Fibroblast of lung (primary cell): Measurements from ENCODE around the gene ADAMTS17. TPM values are rescaled to one million over a fixed set of nuclear protein-coding genes. Genes with fewer than 3 reads are reported as not detected.

Experiments
- DNase-seq, 2 donors: peaks; one replicate each; pipeline versions ENCODE4 v3.0.0 to v3.0.0-alpha.2; 2010; ENCODE audit warnings: low read depth in 2 of 2
- H2AFZ ChIP-seq: 2 replicates; pipeline ENCODE4 v1.5.1; 2012; ENCODE audit warnings: low read length, control low read depth, inconsistent platforms
- H3K27ac ChIP-seq: 2 replicates; pipeline ENCODE4 v1.5.1; 2011; ENCODE audit warnings: low read length, control low read depth; ENCODE audit not compliant: insufficient read depth
- H3K27me3 ChIP-seq: 2 replicates; pipeline ENCODE4 v1.5.1; 2011; ENCODE audit warnings: mild to moderate bottlenecking, low read length; ENCODE audit not compliant: control insufficient read depth, insufficient read depth
- H3K36me3 ChIP-seq: 2 replicates; pipeline ENCODE4 v1.5.1; 2011; ENCODE audit warnings: low read length; ENCODE audit not compliant: control insufficient read depth, insufficient read depth
- H3K4me1 ChIP-seq: 2 replicates; pipeline ENCODE4 v1.5.1; 2011; ENCODE audit warnings: low read length; ENCODE audit not compliant: control insufficient read depth, insufficient read depth; ENCODE audit errors: extremely low read depth
- H3K4me2 ChIP-seq: 2 replicates; pipeline ENCODE4 v1.5.1; 2011; ENCODE audit warnings: low read length, control low read depth; ENCODE audit not compliant: insufficient read depth; ENCODE audit errors: extremely low read depth
- H3K4me3 ChIP-seq, 4 experiments: fragments of 200-600 bp in 1 of 4; sonication (generic) in 1 of 4; replicated peaks in 1 of 4; 2 replicates each; pipeline ENCODE4 v1.5.1; 2011 to 2016; ENCODE audit warnings: low read length in 4 of 4, low read depth in 3 of 4, mild to moderate bottlenecking in 3 of 4, control low read depth in 2 of 4, inconsistent platforms in 1 of 4, mixed read lengths in 1 of 4; ENCODE audit not compliant: insufficient read depth in 1 of 4; ENCODE audit errors: control extremely low read depth in 1 of 4
- H3K79me2 ChIP-seq: 2 replicates; pipeline ENCODE4 v1.5.1; 2012; ENCODE audit warnings: mild to moderate bottlenecking, low read length, inconsistent platforms; ENCODE audit not compliant: control insufficient read depth, insufficient read depth
- H3K9ac ChIP-seq: 2 replicates; pipeline ENCODE4 v1.5.1; 2011; ENCODE audit warnings: mild to moderate bottlenecking, low read length, control low read depth; ENCODE audit not compliant: insufficient read depth
- H3K9me3 ChIP-seq: 2 replicates; pipeline ENCODE4 v1.5.1; 2012; ENCODE audit warnings: low read depth, low read length; ENCODE audit not compliant: control insufficient read depth, insufficient read depth
- H4K20me1 ChIP-seq: 2 replicates; pipeline ENCODE4 v1.5.1; 2011; ENCODE audit warnings: low read length; ENCODE audit not compliant: control insufficient read depth, insufficient read depth; ENCODE audit errors: extremely low read depth
- EZH2 ChIP-seq: IDR thresholded peaks from 2 replicates; pipeline ENCODE4 v1.5.1; 2012; ENCODE audit warnings: low read length, control low read depth, mild to moderate bottlenecking; ENCODE audit errors: missing control alignments
- polyA plus RNA-seq, 2 donors: library from polyadenylated mRNA; depleted of rRNA in 1 of 2; stranded (reverse) in 1 of 2; unstranded in 1 of 2; fragments of >200 nt; gene quantifications; 2 replicates each; pipeline ENCODE4 v1.2.1, GENCODE V29; 2011 to 2012; ENCODE audit warnings: missing spikeins in 1 of 2
- total RNA-seq: library from RNA; depleted of rRNA; stranded (reverse); fragments of >200 nt; gene quantifications from 2 replicates; pipeline ENCODE4 v1.2.1, GENCODE V29; 2014
- TF ChIP-seq, protein P1 (sequence below), 2 donors: IDR thresholded peaks in 1 of 2; conservative IDR thresholded peaks in 1 of 2; 1 replicate in 1 of 2; 2 replicates in 1 of 2; pipeline ENCODE4 v1.5.1; 2011 to 2012; ENCODE audit warnings: low read length in 2 of 2, control low read depth in 1 of 2, inconsistent platforms in 1 of 2, low read depth in 1 of 2, mild to moderate bottlenecking in 1 of 2

ADAMTS17 gene
- total and polyA plus RNA-seq, 2 donors (not counting 1 experiment from before 2014, with no cell fraction given): 0.09 to 0.17 TPM

DNA sequence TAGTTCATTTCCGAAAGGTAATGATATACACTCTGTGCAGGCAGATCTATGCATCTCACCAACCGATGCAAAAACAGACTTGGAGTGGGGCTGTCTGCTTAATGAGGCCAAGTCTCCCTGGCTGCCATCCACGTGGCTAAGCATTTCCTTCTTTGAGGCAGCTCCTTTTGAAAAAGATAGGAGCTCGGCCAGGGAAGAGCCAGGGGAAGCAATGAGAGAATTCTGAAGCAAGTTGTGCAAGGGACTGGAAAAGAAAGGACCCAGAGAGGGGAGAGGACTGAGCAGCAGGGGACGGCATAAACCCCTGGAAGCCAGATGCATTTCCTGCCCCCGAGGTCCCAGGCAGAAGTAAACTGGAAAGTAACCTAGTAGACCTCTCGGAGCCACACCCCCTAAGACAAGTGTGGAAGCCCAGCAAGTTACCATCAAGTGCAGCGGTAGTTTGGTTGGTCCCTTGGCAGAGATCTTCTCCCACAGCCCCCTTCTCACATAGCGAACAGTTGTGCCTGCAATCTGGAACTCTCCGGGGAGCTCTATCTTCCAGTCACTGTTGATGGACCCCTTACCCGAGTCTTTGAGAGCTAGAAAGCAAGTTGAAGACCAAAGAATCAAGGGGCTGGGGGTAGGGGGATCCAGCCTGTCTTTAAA, 288.2 kb downstream of the ADAMTS17 start:
- Histone ChIP-seq H2AFZ (no peak overlapping the region), H3K4me3 (no peak overlapping the region), H3K9me3 (no peaks in the 10 kb centered on the region), H3K27me3 (no peaks in the 10 kb centered on the region), H3K27ac (no peak overlapping the region), H3K36me3 (no peaks in the 10 kb centered on the region), H3K79me2 (no peaks in the 10 kb centered on the region), H3K9ac (no peak overlapping the region), H4K20me1 (no peaks in the 10 kb centered on the region), H3K4me2 (no peak overlapping the region), H3K4me1 (no peaks in the 10 kb centered on the region)
- TF ChIP-seq, protein P1, sequence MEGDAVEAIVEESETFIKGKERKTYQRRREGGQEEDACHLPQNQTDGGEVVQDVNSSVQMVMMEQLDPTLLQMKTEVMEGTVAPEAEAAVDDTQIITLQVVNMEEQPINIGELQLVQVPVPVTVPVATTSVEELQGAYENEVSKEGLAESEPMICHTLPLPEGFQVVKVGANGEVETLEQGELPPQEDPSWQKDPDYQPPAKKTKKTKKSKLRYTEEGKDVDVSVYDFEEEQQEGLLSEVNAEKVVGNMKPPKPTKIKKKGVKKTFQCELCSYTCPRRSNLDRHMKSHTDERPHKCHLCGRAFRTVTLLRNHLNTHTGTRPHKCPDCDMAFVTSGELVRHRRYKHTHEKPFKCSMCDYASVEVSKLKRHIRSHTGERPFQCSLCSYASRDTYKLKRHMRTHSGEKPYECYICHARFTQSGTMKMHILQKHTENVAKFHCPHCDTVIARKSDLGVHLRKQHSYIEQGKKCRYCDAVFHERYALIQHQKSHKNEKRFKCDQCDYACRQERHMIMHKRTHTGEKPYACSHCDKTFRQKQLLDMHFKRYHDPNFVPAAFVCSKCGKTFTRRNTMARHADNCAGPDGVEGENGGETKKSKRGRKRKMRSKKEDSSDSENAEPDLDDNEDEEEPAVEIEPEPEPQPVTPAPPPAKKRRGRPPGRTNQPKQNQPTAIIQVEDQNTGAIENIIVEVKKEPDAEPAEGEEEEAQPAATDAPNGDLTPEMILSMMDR (conservative IDR thresholded peaks at IDR 0.05 in 1 of 2, IDR thresholded peaks at IDR 0.05 in 1 of 2; ENCODE audit: low read depth in 1 of 2, low read length in 2 of 2): no peak
- TF ChIP-seq EZH2: no peak
- peak in 1 of 2 donors; percentile 49 for DNase-seq

DNA sequence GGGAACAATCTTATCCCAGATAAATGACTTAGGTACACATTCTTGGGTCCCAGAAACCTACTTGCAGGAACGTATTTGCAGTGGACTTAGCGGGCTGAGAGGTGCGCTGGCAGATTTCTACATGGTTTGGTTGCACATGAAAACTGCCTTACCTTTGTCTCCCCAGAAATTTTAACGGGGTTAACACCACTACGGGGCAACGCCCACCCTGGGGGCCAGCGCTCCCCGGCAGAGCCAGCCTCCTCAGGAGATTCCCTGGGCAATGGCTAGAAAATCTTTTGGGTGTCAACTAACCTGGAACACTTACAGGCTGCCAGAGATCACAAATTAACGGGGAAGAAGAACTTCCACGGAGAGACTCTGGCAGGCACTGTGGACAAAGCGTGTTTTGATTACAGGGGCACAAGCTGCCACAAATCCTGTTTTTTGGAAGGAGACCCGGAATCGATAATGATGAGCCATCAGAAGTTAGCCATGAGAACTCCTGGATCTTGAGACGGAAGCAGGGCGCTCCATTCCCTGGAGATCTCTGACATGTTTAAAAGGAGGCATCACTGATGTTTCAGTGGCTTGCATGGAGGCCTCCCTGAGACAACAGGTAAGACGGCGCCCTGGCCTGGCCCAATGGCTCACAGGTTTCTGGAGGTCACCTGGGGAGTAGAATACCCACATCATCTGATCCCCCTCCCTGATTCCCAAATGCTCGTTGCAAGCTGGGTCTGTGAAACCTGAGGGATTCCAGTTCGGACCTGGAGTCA, 288.9 kb downstream of the ADAMTS17 start:
- Histone ChIP-seq H2AFZ (no peak overlapping the region), H3K4me2 (no peak overlapping the region), H4K20me1 (no peaks in the 10 kb centered on the region), H3K4me3 (no peak overlapping the region), H3K9ac (no peak overlapping the region), H3K36me3 (no peaks in the 10 kb centered on the region), H3K27ac (no peak overlapping the region), H3K79me2 (no peaks in the 10 kb centered on the region), H3K4me1 (no peaks in the 10 kb centered on the region), H3K27me3 (no peaks in the 10 kb centered on the region), H3K9me3 (no peaks in the 10 kb centered on the region)
- no peak for DNase-seq
- TF ChIP-seq, protein P1 (conservative IDR thresholded peaks at IDR 0.05 in 1 of 2, IDR thresholded peaks at IDR 0.05 in 1 of 2; ENCODE audit: low read depth in 1 of 2, low read length in 2 of 2): no peak
- no peak for TF ChIP-seq EZH2

DNA sequence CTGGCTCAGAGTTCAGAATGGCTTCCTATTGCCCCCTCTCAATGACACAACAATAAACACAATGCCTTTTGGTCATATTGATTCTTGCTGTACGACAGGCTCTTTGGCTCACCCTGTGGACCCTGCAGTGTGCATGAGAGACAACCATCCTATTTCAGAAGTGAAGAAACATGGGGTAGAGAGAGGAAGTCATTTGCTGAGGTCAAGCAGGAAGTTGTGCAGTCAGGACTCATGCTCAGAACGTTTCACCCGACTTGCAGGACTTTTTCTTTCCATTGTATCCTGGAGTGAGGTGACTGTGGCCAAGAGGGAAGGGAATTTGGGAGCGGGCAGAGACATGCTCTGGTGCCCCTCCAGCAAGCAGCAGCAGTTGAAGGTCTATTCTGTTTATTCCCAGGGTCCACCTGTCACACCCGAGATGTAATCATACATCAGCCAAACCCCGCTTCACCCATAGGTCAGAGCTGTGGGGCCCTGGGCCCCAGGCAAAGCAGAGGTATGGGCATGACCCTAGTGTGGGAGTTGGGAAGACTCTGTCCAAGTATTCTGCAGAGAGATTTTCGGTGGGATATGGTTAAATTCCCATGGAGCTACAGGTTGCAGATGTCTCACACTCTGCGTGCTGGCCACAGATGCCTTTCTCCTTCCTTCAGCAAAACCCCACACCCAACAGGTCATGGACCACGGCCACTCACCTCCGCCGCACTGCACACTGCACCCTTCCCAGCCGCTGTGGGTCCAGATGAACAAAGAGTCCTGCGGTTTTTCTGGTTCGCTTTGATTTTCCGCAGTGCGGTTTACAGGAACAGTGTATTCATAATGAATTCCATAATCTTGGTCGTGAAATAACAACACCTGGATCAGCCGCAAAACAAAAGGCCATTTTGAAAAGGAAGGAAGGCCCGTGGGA, 290.6 kb downstream of the ADAMTS17 start:
- no peaks in the 10 kb centered on the region for H3K9me3 ChIP-seq
- H4K20me1 ChIP-seq: no peaks in the 10 kb centered on the region
- no peak overlapping the region for H3K27ac ChIP-seq
- H3K4me3 ChIP-seq: no peak overlapping the region
- H3K9ac ChIP-seq: no peak overlapping the region
- DNase-seq: no peak
- H3K4me2 ChIP-seq: no peak overlapping the region
- no peaks in the 10 kb centered on the region for H3K79me2 ChIP-seq
- H3K4me1 ChIP-seq: no peaks in the 10 kb centered on the region
- TF ChIP-seq, protein P1 (conservative IDR thresholded peaks at IDR 0.05 in 1 of 2, IDR thresholded peaks at IDR 0.05 in 1 of 2; ENCODE audit: low read depth in 1 of 2, low read length in 2 of 2): no peak
- TF ChIP-seq EZH2: no peak
- no peaks in the 10 kb centered on the region for H3K27me3 ChIP-seq
- no peaks in the 10 kb centered on the region for H3K36me3 ChIP-seq
- no peak overlapping the region for H2AFZ ChIP-seq
